ENCODE data around the gene SORCS2.
A peak's percentile ranks its signal among the peaks of the same experiment; 100 is the strongest.

SORCS2 gene

GRCh38 chr4:7661066-7661748 is 468.9 kb downstream of the SORCS2 start:
- no peak for DNase-seq

GRCh38 chr4:7661846-7662506 is 469.6 kb downstream of the SORCS2 start:
- no peak for DNase-seq

- DNase-seq: no peak
Measured at GRCh38 chr4:7662507-7662846, 470.1 kb downstream of the SORCS2 start.

GRCh38 chr4:7663075-7663541 is 470.8 kb downstream of the SORCS2 start:
- DNase-seq: no peak

- DNase-seq: no peak
Measured at GRCh38 chr4:7664106-7664505, 471.8 kb downstream of the SORCS2 start.

GRCh38 chr4:7665321-7665720 is 473.0 kb downstream of the SORCS2 start:
- DNase-seq: no peak

- DNase-seq: no peak
Measured at GRCh38 chr4:7666011-7666410, 473.7 kb downstream of the SORCS2 start.

GRCh38 chr4:7666744-7667143 is 474.4 kb downstream of the SORCS2 start:
- DNase-seq: no peak

- DNase-seq: no peak
Measured at GRCh38 chr4:7668271-7668670, 475.9 kb downstream of the SORCS2 start.

GRCh38 chr4:7668826-7669225 is 476.5 kb downstream of the SORCS2 start:
- DNase-seq: no peak

- DNase-seq: no peak
Measured at GRCh38 chr4:7672601-7673000, 480.3 kb downstream of the SORCS2 start.

- DNase-seq: peak; percentile 2 to 23
Measured at GRCh38 chr4:7673121-7673520, 480.8 kb downstream of the SORCS2 start.

- no peak for DNase-seq
Measured at GRCh38 chr4:7674706-7675105, 482.4 kb downstream of the SORCS2 start.

- DNase-seq: no peak
Measured at GRCh38 chr4:7675136-7675535, 482.8 kb downstream of the SORCS2 start.

GRCh38 chr4:7675612-7676320 is 483.4 kb downstream of the SORCS2 start:
- no peak for DNase-seq

- no peak for DNase-seq
Measured at GRCh38 chr4:7676398-7676922, 484.1 kb downstream of the SORCS2 start.

- no peak for DNase-seq
Measured at GRCh38 chr4:7677086-7677485, 484.7 kb downstream of the SORCS2 start.

GRCh38 chr4:7677799-7678301 is 485.5 kb downstream of the SORCS2 start:
- DNase-seq: no peak

GRCh38 chr4:7678318-7678852 is 486.0 kb downstream of the SORCS2 start:
- no peak for DNase-seq

- no peak for DNase-seq
Measured at GRCh38 chr4:7679406-7680040, 487.2 kb downstream of the SORCS2 start.

- DNase-seq: no peak
Measured at GRCh38 chr4:7680106-7680505, 487.8 kb downstream of the SORCS2 start.

- DNase-seq: no peak
Measured at GRCh38 chr4:7680731-7681130, 488.4 kb downstream of the SORCS2 start.
